HG03159 (cell line): Measurements from ENCODE around the gene UBE2J1.

Source experiments
- ATAC-seq: cut with Tn5 transposase; IDR thresholded peaks from one replicate; pipeline ENCODE4 v1.9.1; 2021; ENCODE audit warnings: mild to moderate bottlenecking, moderate library complexity; ENCODE audit not compliant: unreplicated experiment

The UBE2J1 gene

DNA sequence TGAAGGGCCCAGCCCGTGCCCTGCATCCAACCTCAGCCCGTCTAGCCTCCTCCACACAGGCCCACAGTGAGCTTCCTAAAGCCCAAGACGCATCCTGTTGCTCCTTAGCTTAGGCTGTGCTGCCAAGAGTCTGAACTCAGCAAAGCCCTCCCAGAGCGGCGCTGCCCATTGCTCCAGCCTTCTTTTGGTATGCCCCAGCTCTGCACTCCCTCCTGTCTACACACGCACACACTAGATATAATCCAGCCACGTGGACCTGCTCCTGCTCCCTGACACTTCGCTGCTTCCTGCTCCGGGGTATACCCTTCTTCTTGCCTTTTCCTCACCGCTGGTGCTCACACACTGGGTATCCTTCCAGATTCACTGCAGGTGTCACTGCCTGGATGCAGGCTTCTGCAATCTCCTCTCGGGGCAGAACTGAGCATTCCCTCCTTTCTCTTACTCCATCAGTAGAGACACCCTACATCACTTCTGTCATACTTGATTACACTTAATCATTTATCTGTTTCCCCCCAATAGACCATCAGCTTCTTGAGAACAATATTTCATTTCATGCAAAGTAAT is 61.2 kb downstream of the UBE2J1 start:
- ATAC-seq = no peak

- no peak for ATAC-seq
Observed at GRCh38 chr6:89290401-89291155, 61.9 kb downstream of the UBE2J1 start.

DNA sequence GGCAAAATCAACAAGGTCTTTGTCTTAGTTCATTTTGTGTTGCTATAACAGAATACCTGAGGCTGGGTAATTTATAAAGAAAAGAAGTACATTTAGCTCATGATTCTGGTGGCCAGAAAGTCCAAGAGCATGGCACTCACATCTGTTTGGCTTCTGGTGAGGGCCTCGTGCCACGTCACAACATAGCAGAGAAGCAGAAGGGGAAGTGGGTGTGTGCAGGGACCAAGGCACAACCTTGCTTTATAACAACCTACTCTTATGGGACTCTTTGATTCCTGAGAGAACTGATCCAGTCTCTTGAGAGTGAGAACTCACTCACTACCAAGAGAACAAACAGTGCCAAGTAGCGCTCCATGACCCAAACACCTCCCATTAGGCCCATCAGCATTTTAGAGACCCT is 62.8 kb downstream of the UBE2J1 start:
- no peak for ATAC-seq

DNA sequence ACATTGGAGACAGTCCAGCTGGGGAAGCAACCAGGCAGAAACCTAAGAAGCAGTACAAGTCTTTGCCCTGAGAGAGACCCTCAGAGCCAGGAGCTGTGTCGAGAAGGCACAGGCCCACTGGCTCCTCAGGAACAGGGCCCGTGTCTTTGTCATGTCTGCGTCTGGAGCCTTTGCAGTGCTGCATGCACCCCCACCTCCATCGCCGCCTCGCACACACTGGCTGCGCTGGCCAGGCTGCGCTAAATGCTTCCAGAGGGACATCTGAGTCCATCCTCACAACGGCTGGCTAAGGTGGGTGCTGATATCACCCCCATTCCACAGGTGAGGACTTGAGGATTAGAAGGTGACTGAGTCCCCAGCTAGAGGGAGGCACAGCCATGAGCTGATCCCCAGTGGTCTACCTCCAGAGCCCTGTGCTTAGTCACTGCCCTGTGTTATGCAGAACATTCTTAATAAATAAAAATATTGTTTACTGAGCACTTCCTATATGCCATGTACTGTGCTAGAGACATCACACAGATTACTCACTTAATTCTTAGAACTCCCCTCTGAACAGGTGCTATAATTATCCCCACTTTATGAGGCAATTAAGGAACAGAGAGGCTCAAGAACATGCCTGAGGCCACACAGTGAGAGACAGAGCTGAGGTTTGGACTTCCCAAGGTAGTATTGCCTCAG is 65.0 kb downstream of the UBE2J1 start:
- no peak for ATAC-seq

DNA sequence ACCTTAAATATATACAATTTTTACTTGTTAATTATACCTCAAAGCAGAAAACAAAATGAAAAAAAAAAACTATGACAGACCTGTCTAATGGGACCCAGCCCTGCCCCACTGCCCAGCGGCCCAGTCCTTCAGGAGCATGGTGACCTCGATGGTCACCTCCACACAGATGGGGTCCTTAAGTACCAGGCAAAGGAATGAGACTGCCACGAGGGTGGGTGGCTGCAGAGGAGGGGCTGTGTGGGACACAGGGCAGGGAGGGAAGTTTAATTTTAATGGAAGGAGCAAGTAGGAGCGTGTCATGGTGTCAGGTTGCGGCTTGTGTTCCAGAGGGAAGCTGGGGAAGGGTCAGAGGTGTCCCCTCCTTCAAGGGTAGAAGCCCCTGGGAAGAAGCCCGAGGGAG is 66.0 kb downstream of the UBE2J1 start:
- no peak for ATAC-seq

DNA sequence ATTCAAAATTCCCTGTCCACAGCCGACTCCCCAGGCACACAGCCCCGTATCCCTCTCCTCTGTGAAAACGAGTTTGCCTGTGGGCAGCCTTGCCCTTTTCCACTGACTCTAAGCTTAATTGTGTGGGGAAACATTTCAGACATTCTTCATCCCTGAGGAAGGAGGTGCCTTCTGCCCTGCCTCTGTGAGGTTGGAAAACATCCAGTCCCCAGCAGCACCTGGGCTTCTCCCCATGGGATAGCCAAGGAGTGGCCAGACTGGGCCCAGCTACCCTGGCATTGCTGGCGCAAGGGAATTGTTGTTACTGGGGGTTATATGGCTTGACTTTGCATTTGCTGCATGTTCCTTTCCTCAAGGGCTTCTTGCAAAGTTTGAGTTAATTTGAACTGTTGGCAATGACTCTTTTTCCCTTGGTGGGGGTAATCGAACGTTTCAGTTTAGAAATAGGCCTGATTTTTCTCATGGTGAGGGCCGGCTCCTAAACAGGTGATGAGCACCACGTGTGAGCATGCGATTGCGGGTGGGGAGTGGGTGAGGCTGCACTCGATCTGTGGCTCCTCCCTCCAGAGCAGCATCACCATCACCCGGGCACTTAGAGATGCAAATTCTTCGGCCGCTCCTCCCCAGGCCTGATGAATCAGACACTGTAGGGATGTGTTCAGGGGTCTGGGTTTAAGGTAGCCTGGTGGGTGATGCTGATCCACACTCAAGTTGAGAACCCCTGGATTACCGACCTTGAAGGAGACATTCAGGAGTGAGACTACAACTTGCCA is 67.4 kb downstream of the UBE2J1 start:
- no peak for ATAC-seq

DNA sequence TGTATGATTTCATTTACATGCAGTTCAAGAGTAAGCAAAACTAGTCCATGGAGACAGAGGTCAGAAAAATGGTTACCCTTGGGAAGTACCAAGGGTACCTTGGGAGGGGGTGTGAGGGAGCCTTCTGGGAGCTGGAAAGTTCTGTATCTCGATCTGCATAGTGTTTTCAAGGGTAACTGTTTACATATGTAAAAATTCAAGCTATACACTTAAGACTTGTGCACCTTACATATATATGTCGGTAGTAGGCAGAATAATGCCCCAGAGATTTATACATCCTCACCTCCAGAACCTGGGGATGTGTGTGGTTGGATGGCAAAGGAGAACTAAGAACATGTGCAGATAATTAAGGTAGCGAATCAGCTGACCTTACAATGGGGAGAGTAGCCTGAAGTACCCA is 68.4 kb downstream of the UBE2J1 start:
- no peak for ATAC-seq

DNA sequence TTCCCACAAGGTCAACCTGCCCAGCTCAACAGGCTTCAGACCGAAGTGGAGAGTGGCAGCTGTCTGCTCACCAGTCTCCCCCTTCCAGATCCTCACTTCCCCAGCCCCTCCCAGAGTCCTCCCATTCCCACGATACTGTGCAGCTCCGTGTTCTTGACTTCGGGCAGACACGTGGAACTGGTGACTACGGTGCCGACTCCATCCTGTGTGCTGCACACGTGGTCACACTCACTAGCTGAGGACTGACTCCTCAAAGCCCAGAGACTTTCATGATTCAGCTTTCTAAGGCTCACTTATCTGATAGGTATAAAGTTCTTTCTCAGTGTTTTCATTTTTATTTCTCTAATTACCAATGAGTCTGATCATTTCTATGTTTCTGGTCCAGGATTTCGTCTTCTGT is 69.8 kb downstream of the UBE2J1 start:
- ATAC-seq = no peak

GRCh38 chr6:89281779-89282246 is 70.7 kb downstream of the UBE2J1 start:
- peak; percentile 97 for ATAC-seq

DNA sequence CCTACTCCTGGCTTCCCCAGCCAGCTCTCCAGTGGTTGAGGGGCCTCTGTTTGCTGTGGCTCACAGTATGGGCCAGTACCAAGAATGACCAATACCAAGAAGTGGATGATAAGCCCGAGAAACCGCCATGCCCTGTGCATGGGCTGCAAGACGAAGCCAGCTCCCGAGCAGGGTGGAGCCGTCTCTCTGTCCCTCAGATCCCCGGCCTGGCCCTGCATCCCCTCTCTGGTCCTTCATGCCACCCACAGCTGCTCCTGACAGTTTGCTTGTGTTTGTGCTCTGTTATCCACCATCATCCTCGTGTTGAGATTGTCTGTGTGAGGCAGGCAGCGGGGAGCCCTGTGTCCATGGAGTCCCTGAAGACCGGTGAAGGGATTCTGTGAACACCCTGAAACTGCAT is 73.6 kb downstream of the UBE2J1 start:
- ATAC-seq = no peak
